GM18867 (cell line): ENCODE data around the gene PCDHGA7.
"Not testable (repeated sequence)": the region's sequence is repeated elsewhere in the genome, so short reads cannot be mapped to it uniquely, and the experiment has no call there.

ENCODE experiments used
- ATAC-seq: cut with Tn5 transposase; IDR thresholded peaks from one replicate; pipeline ENCODE4 v1.9.1; 2021; ENCODE audit warnings: mild to moderate bottlenecking, moderate library complexity; ENCODE audit not compliant: unreplicated experiment

PCDHGA7 gene

DNA sequence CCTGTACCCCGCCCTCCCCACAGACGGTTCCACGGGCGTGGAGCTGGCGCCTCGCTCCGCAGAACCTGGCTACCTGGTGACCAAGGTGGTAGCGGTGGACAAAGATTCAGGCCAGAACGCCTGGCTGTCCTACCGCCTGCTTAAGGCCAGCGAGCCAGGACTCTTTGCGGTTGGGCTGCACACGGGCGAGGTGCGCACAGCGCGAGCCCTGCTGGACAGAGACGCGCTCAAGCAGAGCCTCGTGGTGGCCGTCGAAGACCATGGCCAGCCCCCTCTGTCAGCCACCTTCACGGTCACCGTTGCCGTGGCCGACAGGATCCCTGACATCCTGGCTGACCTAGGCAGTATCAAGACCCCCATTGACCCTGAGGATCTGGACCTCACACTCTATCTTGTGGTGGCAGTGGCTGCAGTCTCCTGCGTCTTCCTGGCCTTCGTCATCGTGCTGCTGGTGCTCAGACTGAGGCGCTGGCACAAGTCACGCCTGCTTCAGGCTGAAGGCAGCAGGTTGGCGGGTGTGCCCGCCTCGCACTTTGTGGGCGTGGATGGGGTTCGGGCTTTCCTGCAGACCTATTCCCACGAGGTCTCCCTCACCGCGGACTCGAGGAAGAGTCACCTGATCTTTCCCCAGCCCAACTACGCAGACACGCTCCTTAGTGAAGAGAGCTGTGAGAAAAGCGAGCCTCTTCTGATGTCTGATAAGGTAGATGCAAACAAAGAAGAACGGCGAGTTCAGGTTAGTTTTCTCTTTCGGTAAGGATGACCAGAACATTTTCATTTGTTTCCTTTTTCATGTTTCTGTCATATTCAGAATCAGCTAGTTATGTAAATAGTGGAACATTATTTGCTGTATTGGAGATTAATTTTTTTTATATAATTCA is 16.3 kb upstream of the PCDHGA7 start:
- no peak for ATAC-seq

DNA sequence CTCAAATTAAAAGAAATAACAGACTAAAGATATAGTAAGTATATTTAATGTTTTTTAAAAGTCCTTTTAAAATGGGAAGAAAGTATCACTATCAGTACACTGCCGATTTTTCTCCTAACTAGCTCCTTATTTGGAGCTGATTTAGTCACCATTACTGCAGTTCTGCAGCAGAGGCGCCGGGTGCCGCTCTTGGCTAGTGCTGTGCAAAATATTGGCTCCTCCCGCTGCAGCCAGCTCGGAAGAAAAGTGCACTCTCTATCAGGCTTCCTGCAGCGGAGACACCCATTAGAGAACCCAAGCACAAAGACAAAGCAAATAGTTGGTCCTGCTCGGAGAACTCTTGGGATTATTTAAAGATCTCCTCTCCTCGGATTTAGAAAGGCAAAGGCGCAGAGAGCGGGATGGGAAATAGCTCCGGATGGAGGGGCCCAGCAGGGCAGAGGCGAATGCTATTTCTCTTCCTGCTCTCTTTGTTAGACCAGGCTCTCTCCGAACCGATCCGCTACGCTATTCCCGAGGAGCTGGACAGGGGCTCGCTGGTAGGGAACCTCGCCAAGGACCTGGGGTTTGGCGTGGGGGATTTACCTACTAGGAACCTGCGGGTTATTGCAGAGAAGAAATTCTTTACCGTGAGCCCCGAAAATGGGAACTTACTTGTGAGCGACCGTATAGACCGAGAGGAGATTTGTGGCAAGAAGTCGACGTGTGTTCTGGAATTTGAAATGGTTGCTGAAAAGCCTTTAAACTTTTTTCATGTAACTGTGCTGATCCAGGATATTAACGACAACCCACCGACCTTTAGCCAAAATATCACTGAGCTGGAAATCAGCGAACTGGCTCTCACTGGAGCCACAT is 12.3 kb upstream of the PCDHGA7 start, which contains the start of gene PCDHGB3:
PCDHGB3 (plus strand) TSS at position 249 of the 855 bp plus-strand sequence; CDS start at position 402, 153 bp downstream.
- ATAC-seq = peak; percentile 95

GRCh38 chr5:141371572-141372475 is 10.7 kb upstream of the PCDHGA7 start:
- ATAC-seq = no peak

- no peak for ATAC-seq
Measured at GRCh38 chr5:141373673-141374317, 8.7 kb upstream of the PCDHGA7 start, which contains the start of gene PCDHGA6. TSS of gene PCDHGA6 (plus strand) at chr5:141373891. CDS start at chr5:141374084, 193 bp downstream.

- ATAC-seq = no peak
Measured at GRCh38 chr5:141374627-141375026, 7.9 kb upstream of the PCDHGA7 start.

GRCh38 chr5:141375444-141376155 is 6.9 kb upstream of the PCDHGA7 start:
- not testable (repeated sequence) for ATAC-seq

DNA sequence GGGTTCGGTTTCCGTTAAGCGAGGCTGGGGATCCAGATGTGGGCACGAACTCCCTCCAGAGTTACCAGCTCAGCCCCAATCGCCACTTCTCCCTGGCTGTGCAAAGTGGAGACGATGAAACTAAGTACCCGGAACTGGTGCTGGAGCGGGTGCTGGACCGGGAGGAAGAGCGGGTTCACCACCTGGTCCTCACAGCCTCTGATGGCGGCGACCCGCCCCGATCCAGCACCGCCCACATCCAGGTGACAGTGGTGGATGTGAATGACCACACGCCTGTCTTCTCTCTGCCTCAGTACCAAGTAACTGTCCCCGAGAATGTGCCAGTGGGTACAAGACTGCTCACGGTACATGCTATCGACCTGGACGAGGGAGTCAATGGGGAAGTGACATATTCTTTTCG is 803 bp downstream of the PCDHGA7 start:
- no peak for ATAC-seq

DNA sequence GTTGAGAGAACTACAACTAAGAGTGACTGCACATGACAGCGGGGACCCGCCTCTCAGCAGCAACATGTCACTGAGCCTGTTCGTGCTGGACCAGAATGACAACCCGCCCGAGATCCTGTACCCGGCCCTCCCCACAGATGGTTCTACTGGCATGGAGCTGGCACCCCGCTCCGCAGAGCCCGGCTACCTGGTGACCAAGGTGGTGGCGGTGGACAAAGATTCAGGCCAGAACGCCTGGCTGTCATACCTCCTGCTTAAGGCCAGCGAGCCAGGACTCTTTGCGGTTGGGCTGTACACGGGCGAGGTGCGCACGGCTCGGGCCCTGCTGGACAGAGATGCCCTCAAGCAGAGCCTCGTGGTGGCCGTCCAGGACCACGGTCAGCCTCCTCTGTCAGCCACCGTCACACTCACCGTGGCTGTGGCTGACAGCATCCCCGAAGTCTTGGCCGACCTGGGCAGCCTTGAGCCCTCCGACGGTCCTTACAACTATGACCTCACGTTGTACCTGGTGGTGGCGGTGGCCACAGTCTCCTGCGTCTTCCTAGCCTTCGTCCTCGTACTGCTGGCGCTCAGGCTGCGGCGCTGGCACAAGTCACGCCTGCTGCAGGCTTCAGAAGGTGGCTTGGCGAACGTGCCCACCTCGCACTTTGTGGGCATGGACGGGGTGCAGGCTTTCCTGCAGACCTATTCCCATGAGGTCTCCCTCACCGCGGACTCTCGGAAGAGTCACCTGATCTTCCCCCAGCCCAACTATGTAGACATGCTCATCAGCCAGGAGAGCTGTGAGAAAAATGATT is 2.1 kb downstream of the PCDHGA7 start:
- ATAC-seq = no peak

- ATAC-seq = peak; percentile 71
Measured at GRCh38 chr5:141387557-141388311, 5.2 kb downstream of the PCDHGA7 start, which contains the start of gene PCDHGB4. TSS of gene PCDHGB4 (plus strand) at chr5:141387698. CDS start at chr5:141387885, 187 bp downstream.

GRCh38 chr5:141388661-141389060 is 6.1 kb downstream of the PCDHGA7 start:
- ATAC-seq = no peak

GRCh38 chr5:141389153-141390042 is 6.9 kb downstream of the PCDHGA7 start:
- ATAC-seq = no peak

DNA sequence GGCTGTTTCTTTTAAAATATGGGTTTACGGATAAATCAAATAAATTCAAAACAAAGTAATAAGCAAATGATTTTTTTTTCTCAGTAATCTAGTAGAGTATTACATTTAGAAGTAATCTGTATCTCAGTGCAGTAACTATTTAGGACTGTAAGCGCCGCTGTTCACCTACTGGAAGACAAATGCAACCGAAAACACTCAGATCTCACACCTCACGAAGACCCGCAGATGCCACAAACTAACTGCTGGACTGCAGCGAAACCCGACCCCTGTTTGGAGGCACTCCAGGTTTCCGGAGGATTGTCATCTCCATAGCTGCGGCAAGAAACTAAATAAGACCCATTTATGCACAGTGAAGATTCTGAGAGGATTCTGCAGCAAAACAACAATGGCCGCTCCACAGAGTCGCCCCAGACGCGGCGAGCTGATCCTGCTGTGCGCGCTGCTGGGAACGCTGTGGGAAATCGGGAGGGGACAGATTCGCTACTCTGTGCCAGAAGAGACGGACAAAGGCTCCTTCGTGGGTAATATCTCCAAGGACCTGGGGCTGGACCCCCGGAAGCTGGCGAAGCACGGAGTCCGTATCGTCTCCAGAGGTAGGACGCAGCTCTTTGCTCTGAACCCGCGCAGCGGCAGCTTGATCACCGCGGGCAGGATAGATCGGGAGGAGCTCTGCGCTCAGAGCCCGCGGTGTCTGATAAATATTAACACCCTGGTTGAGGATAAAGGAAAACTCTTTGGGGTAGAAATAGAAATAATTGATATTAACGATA is 10.1 kb downstream of the PCDHGA7 start, which contains the start of gene PCDHGA8:
PCDHGA8 (plus strand) TSS at position 205 of the 770 bp plus-strand sequence; CDS start at position 386, 181 bp downstream.
- no peak for ATAC-seq

GRCh38 chr5:141393267-141393666 is 10.7 kb downstream of the PCDHGA7 start:
- ATAC-seq = no peak

DNA sequence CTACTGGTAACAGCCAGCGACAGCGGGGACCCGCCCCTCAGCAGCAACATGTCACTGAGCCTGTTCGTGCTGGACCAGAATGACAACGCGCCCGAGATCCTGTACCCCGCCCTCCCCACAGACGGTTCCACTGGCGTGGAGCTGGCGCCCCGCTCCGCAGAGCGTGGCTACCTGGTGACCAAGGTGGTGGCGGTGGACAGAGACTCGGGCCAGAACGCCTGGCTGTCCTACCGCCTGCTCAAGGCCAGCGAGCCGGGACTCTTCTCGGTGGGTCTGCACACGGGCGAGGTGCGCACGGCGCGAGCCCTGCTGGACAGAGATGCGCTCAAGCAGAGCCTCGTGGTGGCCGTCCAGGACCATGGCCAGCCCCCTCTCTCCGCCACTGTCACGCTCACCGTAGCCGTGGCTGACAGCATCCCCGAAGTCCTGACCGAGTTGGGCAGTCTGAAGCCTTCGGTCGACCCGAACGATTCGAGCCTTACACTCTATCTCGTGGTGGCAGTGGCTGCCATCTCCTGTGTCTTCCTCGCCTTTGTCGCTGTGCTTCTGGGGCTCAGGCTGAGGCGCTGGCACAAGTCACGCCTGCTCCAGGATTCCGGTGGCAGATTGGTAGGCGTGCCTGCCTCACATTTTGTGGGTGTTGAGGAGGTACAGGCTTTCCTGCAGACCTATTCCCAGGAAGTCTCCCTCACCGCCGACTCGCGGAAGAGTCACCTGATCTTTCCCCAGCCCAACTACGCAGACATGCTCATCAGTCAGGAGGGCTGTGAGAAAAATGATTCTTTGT is 12.1 kb downstream of the PCDHGA7 start:
- not testable (repeated sequence) for ATAC-seq
